AG20443 (cell line): ENCODE measurements around the gene OR51B4.
"Not testable (repeated sequence)": the region's sequence is repeated elsewhere in the genome, so short reads cannot be mapped to it uniquely, and the experiment has no call there.

Experiments
- DNase-seq: peaks from one replicate; pipeline ENCODE4 v3.0.0; 2012; ENCODE audit warnings: low spot score, mixed read lengths

The OR51B4 gene, protein sequence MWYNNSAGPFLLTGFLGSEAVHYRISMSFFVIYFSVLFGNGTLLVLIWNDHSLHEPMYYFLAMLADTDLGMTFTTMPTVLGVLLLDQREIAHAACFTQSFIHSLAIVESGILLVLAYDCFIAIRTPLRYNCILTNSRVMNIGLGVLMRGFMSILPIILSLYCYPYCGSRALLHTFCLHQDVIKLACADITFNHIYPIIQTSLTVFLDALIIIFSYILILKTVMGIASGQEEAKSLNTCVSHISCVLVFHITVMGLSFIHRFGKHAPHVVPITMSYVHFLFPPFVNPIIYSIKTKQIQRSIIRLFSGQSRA

DNA sequence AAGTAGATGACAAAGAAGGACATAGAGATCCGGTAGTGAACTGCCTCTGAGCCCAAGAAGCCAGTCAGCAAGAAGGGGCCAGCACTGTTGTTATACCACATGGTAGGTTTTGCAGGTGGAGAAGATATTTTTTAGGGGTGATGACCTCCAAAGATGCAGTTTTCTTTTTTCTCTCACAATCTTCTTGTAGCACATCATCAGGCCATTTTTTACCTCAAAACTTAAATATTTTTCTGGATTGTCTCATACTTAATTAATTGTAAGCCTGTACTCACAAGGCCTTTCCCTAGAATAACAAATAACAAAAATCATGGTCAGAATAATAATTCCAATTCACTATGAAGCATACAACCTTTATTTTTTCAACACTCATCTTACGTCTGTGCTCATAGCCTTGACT is at the start of gene OR51B4:
Gene OR51B4, minus strand, starts transcription at position 101 of the 400 bp plus-strand sequence. Its CDS starts 0 bp downstream, at position 101.
- DNase-seq, result no peak

GRCh38 chr11:5351208-5351607 is 49.5 kb upstream of the OR51B4 start, which contains the start of gene OR51B6:
OR51B6 (plus strand) TSS chr11:5351508; CDS start chr11:5351508, 0 bp downstream.
- DNase-seq, result no peak

GRCh38 chr11:5349550-5349949 is 47.8 kb upstream of the OR51B4 start:
- no peak for DNase-seq

GRCh38 chr11:5348551-5349194 is 46.9 kb upstream of the OR51B4 start:
- no peak for DNase-seq

DNA sequence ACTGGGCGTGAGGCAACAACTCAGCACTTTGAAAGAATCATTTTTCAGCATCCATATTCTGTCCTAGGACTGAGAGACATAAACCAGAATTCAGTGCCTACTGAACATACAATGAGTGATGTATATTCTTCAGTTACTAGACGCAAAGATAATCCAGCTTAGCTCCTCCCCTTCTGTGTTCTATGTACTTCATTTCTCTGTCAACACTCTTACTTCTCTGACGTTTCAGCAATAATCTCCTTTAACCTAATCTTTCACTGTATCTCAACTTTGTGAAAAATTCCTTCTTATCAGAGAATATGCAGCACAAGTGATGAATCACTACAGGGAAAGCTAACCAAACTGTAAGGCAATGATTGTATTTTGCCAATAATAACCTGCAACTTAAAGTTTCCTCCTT is 44.1 kb upstream of the OR51B4 start:
- no peak for DNase-seq

GRCh38 chr11:5343474-5344335 is 42.0 kb upstream of the OR51B4 start, which contains the start of gene OR51B5:
OR51B5 (minus strand) TSS chr11:5343524; CDS start chr11:5343524, 0 bp downstream.
- DNase-seq, result no peak

DNA sequence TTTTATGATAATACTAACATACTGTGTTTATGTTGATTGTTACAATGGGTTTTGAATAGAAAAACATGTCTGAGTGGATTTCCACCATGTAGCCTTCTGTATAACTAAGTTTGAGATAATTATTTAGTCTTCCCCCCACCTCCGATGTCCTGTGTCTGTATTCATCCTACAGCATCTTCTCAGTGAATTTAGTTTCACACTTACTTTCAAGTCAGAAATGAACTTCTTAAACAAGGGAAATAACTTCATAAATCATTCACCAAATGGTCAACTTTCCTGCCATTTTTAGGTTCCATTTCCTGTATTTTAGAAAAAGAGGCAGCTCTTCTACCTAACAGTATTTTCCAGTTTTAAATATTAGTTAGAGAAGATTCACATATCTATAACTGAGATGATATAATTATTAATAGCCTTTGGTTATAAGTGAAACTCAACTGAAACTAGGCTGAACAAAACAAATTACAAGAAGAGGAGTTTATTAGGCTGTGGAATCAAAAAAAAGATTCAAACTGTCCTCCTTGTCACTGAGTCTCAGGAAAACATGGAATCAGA is 38.1 kb upstream of the OR51B4 start:
- DNase-seq, result no peak

GRCh38 chr11:5337253-5337652 is 35.5 kb upstream of the OR51B4 start:
- DNase-seq, result not testable (repeated sequence)

DNA sequence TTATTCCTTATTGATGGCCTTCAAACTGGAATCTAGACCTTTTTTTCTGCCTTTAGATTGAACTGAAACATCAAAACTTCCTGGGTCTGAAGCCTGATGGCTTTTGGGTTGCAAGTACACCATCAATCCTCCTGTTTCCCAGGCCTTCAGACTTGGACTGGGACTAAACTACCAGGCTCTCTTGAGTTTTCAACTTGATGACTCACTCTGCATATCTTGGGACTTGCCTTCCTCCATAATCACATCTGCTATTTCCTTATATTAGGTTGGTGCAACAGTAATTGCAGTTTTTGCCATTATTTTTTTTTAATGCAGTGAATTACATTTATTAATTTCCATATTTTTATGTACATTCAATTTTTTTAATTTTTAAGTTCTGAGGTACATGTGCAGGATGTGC is 34.6 kb upstream of the OR51B4 start:
- DNase-seq, result peak; percentile 14

DNA sequence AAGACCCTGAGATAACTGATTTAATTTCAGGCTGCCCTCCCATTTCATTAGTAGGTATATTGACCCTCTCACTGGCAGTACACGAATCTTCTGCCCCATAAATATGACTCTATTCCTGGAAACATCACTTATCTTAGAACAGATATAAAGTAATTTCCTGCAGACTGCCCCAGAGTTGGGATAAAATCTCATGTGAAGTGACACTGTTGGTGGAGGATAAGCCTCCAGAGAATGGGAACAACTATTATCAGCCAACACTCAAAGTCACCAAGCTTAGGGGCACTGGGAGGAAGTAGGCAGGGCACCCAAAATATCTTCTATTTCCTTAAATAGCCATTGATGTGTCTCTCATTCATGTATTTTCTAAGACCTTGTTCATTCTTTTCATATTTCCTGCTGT is 33.4 kb upstream of the OR51B4 start:
- no peak for DNase-seq

- no peak for DNase-seq
Measured at GRCh38 chr11:5324197-5324596, 22.5 kb upstream of the OR51B4 start, which contains the start of gene OR51B2. OR51B2 (minus strand) TSS chr11:5324297; CDS start chr11:5324297, 0 bp downstream.

GRCh38 chr11:5317292-5317691 is 15.5 kb upstream of the OR51B4 start:
- no peak for DNase-seq

- not testable (repeated sequence) for DNase-seq
Measured at GRCh38 chr11:5313326-5314023, 11.7 kb upstream of the OR51B4 start.

DNA sequence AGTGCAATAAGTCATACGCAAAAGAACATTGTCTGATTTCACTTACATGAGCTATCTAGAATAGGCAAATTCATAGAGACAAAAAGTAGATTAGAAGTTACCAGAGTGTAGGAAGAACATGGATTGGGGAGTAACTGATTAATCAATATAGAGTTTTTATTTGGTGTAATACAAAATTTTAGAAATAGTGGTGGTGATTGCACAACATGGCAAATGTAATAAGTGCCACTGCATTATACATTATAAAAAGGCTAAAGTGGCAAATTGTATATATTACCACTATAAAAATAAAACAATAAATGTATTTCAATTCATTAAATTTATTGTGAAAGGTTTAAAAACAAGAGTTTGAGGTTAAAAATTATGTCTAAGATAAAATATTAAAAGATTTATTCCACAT is 8.7 kb upstream of the OR51B4 start:
- no peak for DNase-seq

- no peak for DNase-seq
Measured at GRCh38 chr11:5307256-5308019, 5.7 kb upstream of the OR51B4 start.

- peak; percentile 40 for DNase-seq
Measured at GRCh38 chr11:5304046-5304445, 2.3 kb upstream of the OR51B4 start.

DNA sequence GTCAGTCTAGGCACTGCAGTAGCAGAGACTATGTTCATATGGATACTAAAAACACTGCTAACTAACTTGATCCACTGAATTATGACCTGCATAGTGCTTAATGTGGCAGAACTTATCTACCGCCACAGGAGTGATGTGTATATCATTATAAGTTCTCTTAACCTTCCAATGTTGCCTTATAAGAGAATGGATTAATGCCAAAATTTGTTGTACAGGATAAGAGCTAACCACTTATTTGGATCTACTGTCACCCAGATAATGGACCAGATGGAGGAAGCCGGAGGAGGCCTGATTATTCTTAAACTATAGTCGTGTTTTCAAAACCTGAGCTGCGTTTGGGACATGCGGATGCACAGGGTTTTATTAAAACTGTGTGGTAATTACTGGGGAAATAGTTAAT is 1.9 kb upstream of the OR51B4 start:
- no peak for DNase-seq

- no peak for DNase-seq
Measured at GRCh38 chr11:5300251-5300650, 1.5 kb downstream of the OR51B4 start.

DNA sequence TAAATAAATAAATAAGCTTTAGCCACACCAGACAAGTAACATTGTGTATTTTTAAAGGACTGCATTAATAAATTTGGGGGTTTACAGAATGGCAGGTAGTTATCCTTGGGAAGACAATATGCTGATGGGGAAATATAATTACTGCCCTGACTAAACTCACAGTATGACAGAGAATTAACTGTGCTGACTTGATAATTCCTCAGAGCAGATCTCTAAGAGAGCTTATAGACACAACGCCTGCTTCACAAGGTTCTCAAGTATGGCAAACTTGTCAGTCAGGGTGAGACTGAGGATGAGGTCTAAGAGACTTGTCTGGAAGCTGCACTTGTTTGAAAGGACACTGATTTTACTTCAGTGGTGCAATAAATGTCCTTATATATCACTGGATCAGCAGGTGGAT is 3.3 kb downstream of the OR51B4 start:
- DNase-seq, result no peak

DNA sequence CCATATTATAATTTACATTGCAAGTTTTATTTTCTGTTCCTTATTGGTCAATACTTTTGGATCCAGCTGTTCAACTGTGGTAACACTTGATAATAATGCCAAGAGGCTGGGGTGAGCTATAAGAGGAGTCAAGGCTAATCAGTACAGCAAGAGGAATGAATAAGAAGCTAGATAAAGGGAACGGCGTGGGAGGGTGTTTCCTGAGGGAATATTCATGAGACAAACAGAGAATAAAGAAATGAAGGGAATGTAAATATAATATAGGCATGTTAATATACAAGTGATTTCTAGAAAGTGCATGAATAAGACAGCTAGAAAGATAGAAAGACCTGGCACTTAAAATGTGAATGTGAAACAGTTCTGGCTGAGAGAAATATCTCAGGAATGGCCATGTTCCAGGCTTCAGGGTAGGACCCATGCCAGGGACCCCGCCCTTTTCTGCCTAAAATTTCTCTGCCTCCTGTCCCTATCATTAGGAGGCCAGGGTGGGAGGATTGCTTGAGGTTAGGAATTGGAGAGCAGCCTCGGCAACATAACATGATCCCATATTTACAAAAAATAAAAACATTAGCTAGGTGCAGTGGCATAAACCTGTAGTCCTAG is 3.9 kb downstream of the OR51B4 start:
- no peak for DNase-seq
